NOMO-1 (cell line): ENCODE results near the gene SSNA1.

ENCODE experiments used
- DNase-seq, 2 experiments: peaks; one replicate each; lab custom pipeline; 2025; ENCODE audit not compliant: unreplicated experiment in 2 of 2; lab: John Stamatoyannopoulos, UW

Gene SSNA1, protein sequence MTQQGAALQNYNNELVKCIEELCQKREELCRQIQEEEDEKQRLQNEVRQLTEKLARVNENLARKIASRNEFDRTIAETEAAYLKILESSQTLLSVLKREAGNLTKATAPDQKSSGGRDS

DNA sequence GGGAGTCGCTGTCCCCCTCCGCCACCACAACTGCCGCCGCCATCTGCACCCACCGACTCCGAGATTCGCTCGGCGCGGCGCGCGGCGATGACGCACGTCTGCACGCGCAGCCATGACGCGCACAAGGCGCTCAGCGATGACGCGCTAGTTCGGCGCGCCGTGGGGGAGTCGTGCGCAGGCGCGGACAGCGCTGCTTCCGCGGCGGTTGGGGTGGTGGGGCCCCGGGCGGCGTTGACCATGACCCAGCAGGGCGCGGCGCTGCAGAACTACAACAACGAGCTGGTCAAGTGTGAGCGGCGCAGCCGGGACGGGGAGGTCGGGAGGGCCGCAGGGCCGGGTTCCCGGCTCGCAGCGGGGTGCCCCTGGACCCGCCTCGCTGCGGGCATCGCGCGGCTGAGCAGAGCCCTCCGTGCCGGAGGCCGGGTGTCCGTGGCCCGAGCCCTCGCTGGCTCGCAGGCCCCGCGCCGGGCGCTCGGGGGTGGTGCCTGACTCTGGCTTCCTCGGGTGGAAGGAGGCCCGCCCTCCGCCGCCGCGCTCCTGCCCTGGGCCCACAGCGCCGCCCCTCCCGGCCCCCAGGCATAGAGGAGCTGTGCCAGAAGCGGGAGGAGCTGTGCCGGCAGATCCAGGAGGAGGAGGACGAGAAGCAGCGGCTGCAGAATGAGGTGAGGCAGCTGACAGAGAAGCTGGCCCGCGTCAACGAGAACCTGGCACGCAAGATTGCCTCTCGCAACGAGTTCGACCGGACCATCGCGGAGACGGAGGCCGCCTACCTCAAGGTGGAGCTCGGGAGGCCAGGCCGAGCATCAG is at the start of gene SSNA1, which contains the start of gene ANAPC2:
Gene SSNA1 (plus strand): TSS at position 187 of the 807 bp plus-strand sequence. CDS start 51 bp downstream, at position 238.
Gene ANAPC2 (minus strand): TSS at position 71 of the 807 bp plus-strand sequence. CDS start 28 bp downstream, at position 43.
- DNase-seq, result peak; percentile 93 to 96

DNA sequence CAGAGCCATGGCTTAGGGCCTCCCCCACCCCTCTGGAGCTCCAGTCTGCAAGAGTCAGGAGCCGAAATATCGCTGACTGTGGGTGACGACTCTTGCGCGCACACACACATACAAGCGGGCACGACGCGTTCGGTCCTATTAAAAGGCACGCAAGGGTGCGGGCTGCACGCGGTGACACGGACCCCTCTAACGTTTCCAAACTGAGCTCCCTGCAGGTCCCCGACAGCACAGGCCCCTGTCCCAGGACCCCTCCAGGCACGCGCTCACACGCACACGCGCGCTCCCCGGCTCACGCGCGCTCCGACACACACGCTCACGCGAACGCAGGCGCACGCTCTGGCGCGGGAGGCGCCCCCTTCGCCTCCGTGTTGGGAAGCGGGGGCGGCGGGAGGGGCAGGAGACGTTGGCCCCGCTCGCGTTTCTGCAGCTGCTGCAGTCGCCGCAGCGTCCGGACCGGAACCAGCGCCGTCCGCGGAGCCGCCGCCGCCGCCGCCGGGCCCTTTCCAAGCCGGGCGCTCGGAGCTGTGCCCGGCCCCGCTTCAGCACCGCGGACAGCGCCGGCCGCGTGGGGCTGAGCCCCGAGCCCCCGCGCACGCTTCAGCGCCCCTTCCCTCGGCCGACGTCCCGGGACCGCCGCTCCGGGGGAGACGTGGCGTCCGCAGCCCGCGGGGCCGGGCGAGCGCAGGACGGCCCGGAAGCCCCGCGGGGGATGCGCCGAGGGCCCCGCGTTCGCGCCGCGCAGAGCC is 49.6 kb upstream of the SSNA1 start, which contains the start of gene GRIN1:
Gene GRIN1 (plus strand): TSS at position 433 of the 746 bp plus-strand sequence. CDS start 333 bp downstream, outside the sequence.
- no peak for DNase-seq

DNA sequence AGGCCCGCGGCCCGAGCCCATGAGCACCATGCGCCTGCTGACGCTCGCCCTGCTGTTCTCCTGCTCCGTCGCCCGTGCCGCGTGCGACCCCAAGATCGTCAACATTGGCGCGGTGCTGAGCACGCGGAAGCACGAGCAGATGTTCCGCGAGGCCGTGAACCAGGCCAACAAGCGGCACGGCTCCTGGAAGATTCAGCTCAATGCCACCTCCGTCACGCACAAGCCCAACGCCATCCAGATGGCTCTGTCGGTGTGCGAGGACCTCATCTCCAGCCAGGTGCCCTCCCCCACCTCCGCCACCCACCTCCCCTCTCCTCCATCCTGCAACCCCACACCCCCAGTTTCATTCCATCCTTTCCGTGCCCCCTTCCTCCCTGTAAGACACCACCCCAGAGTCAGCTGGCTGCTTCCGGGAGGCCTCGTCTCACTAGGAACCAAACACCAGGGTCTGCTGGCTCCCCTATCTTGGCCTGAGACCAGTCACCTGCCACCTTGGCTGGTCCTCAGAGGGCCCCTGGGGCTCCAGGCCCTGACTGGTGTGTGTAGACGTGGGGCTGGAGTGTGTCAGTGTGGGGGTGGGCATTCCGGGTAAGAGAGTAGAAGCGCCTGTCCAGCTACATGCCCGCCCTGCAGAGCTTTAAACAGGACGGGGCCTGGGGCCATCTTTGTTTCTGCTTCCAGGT is 48.9 kb upstream of the SSNA1 start:
- DNase-seq, result no peak

DNA sequence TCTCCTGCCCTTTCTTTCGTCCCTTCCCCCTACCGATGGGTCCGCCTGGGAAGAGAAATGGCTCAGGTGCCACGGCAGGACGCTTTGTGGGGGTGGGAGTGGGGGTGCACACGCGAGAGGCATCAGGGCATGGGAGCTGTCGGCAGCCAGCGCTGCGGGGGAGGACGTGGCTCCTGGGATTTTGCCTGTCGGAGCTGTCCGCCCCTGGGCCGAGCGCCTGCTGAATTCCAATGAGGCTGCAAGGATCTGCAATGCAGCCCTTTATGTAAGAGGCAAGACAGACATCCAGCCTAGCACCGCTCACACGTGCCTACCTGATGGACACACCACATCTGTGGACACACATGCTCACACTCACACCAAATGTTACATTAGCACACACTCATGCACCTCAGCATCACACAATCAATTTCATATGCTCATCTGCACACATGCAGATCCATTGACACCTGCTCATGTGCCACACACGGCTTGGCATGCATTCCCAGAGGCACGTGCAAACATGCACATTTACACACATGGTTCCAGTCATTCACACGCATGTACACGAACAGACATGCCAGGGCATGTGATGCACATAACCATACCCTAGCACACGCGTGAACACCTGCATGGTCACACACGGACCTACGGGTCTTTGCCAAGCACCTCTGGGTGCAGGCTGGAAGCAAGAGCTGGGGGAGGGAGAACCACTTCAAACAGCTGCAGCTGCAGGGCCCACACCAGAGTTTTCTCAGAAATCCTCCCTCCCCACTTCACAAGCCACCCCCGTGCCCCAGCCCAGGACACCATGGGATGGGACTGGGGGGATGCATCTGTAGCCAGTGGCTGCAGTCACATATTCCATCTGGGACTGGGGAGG is 48.1 kb upstream of the SSNA1 start:
- no peak for DNase-seq

DNA sequence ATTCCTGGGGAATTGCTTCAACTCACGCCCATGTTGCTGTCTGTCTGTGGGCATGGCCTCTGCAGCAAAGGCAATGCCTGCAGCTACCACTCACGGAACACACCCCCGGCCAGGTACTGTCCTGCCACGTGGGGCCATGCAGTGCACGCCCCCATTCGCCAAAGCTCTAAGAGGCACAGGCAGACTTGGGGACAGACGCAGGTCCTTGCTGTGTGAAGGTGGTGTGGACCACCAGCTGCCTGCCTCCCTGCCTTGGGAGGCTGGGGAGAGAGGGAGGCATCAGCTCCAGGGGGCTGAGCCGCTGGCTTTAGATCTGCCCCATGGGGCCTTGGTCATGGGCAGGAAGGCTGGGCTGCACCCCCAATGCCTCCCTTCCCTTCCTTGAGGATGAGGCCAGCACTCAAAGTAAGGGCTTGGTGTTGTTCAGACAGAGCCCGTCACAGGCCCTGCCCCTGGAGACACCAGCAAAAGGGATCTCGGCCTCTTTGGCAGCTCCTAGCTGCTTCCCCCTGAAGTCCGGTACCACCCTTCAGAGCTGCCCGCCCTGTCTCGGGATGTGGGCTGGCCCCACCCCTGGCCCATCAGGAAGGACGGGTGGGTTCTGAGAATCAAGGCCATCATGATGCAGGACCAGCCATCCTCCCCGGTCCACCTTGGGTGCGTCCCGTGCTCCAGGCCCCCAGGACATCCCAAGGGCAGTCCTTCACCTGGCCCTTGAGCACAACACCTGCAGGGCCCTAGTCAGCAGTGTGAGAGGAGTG is 47.2 kb upstream of the SSNA1 start:
- DNase-seq, result no peak

DNA sequence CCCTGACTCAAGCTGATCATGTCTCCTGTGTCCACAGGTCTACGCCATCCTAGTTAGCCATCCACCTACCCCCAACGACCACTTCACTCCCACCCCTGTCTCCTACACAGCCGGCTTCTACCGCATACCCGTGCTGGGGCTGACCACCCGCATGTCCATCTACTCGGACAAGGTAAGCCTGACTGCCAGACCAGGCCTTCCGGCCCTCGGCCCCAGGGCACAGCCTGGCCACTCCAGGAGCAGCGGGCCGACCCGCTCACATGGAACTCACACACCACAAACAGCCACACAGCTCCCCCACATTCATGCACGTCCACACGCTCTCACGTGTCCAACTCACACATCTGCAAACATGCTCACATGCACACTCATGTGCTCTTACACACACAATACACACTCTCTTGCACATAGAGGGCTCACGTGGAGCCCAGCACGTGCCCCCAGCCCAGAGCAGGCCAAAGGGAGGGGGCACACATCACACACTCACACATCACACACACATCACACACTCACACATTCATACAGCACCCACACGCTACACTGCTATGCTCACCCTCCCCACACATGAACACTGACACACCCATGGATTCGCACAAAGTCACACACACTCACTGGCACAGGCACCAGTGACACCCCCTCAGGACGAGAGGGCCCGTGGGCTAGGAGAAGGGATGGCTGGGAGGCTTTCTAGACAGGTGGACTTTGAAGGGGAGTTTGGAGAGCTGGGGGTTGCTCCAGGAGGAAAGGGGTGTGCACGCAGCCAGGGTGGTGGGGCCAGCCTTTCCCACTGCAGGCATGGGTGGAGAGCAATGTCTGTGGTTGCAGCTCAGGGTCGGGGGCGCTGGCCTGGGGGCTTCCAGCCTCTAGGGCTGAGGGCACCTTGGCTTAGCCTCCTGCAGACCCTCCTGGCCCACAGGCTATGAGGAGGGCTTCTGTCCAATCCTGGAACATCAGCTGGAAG is 46.2 kb upstream of the SSNA1 start:
- no peak for DNase-seq

DNA sequence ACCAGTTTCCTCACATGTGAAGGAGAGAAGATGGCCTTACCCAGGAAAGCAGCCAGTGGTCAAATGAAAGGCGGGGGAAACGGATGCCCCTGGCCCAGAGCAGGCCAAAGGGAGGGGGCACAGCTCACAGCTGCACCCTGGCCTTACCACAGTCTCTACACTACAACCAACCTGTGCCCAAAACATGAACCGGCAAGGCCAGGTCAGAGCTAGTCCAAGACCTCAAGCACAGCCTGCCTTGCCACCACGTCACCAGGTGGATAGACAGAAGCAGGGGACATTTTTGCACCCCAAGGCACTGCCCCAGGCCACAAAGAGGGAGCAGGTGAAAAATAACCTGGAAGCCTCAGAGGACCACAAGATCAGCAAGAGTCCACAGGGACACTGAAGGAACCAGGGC is 45.0 kb upstream of the SSNA1 start:
- no peak for DNase-seq

DNA sequence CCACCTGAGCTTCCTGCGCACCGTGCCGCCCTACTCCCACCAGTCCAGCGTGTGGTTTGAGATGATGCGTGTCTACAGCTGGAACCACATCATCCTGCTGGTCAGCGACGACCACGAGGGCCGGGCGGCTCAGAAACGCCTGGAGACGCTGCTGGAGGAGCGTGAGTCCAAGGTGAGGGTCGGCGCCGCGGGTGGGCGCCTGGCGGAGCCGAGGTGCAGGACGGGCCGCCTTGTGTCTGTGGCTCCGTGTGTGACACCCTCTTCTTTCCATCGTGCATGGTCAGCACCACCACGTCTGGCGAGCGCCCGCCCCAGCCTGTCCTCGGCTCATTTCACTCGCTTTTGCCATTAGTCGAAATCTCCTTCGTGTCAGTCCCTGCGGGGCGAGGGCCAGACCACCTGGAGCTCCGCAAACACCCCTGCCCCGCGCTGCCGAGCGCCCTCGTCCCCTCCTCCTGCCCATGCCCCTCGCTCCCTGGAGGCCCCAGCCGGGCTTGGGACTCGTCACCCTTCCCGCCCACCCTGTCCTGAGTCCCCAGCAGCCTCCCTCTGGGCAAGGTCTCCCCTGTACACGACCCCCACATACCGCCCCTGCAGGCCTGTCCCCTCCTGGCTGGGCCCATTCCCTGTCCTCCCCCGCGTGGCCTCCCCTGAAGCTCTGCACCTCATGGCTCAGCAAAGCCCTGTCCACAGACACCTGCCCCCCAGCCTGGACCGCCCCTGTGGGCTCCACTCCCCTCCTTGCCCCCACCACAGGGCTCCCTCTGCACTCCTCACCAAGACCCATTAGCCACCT is 42.5 kb upstream of the SSNA1 start:
- DNase-seq, result no peak

DNA sequence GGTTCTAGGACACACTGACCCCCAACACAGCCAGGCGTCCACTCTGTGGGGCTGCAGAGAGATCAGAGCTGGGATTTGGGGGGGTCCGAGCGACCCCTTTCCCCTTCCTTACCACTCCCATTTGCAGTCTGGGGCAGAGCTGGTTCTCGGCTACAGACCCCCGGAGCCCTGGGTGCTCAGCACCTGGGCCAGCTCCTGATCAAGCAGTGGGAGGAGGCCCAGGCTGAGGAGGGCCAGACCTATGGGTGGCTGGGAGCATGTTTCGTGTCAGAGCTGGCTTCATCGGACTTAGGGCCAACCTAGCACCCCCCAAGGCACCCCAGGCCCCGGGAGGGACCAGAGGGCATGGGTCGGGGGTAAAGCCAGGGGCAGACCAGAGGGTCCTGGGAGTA is 42.0 kb upstream of the SSNA1 start:
- DNase-seq, result no peak

DNA sequence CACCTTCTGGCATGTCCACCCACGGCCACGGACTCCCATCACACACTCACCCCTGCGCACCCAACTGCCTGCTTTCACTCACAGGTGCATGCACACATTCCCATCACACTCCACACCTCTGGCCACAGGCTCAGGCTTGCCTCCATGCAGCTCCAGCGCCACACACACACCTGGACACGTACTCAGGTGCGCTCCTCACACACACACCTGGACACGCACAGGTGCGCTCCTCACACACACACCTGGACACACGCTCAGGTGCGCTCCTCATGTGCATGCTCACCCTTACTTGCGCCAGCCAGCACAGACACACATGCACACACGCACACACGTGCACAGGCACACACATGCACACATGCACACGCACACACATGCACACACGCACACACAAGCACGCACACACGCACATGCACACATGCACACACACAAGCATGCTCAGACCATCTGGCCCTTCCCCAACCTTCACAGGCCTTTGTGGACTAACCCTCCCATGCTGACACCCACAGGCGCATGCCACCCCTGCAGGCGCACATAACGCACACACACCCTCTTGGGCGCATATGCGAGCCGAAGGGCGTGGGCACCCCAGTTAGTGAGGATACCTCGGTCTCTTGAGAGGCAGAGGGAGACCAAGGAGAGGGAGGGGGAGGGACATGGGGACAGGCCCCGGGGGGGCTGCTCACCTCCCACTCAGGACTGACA is 41.2 kb upstream of the SSNA1 start:
- DNase-seq, result no peak

DNA sequence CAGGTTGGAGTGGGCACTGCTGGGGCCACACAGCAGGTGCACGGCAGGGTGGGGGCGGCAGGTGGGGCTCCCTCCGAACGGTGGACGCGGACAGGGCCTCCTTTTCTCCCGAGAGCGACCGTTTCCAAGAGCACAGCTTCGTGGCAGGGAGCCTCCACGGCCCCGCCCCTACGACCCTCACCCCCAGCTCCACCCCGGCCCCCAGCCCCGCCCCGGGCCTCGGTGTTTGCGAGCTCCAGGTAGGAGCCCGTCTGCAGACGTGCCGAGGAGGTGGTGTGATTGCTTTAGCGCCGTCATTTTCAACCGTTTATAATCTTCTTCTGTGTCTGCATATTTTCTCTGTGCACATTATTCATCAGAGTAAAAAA is 40.7 kb upstream of the SSNA1 start:
- DNase-seq, result peak in 1 of 2 experiments; percentile 62

DNA sequence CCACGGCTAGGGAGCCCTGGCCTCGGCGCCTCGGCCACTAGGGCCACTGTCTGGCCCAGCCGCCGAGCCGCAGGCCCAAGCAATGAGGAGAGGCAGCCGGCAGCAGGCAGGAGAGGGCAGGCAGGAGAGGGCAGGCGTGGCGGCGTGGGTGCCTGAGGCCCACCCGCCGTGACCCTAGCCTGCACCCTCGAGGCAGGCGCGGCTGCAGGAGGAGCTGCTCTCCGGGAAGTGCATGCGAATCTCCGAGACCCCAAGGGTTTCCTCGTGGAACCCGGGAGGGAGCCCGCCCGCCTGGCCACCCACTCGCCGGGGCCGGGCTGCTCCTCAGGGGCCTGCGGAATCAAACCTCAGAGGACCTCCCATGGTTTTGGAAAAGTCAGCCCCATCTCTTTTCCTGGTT is 40.2 kb upstream of the SSNA1 start:
- DNase-seq, result no peak

DNA sequence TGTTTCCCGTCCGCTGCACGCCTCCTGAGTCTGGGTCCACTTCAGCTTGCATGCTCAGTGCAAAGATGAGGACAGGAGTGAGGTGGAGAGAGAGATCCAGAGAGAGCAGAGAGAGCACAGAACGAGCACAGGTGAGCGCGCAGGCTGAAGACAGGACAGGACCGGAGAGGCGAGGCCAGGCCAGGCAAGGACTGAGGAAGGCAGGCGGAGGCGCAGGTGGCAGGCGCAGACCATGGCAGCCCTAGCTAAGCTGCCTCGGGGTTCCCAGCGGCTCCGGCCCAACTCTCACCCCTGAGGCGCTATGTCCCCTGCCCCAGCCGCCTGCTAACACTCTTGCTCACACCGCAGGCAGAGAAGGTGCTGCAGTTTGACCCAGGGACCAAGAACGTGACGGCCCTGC is 39.8 kb upstream of the SSNA1 start:
- DNase-seq, result no peak

DNA sequence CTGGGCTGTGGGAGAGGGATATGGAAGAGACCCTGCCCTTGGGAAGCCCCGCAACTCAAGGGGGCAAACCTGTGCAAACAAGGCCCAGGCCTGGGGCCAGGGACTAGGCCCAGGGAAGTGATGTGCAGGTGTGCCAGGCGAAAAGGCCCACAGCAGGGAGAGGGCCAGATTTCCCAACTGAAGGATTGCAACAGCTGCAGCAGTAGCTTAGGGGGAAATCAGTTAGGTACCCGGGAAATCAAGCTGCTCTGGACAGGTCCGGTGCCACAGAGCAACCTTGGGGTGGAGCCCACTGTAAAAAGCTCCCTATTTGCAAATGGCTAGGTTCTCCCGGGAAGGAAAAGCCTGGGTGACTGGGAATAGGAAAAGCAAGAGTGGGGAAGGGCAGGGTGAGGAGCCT is 39.1 kb upstream of the SSNA1 start:
- no peak for DNase-seq

DNA sequence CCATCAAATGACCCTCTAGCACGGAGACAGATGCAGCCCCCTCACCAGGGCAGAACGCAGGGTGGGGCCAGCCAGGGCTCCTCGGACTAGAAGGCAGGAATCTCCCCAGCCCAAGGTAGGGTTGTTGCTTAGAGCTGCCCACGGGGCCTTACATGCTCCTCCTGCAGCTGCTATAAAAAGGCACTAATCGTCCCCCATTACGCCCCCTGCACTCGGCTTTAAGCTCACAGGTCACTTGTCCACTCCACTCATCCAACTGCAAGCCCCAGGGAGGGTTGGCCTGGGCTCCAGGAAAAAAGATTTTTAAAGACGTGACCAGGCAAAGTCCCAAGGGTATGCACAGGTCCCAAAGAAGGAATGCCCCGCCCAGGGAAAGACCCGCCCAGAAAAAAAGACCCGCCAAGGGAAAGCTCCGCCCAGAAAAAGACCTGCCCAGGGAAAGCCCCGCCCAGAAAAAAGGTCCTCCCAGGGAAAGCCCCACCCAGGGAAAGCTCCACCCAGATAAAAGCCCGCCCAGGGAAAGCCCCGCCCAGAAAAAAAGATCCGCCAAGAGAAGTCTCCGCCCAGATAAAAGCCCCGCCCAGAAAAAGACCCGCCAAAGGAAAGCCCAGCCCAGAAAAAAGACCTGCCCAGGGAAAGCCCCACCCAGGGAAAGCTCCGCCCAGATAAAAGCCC is 38.4 kb upstream of the SSNA1 start:
- peak in 1 of 2 experiments; percentile 57 for DNase-seq
